OCI-LY3 (cell line): ENCODE measurements around the gene EFNB3.

Source experiments
- H2AFZ ChIP-seq: fragments of 200-600, 300-600 bp; shearing (Covaris generic); 2 replicates; pipeline ENCODE4 v1.6.0; 2014; ENCODE audit warnings: antibody characterized with exemption, low read depth, low read length
- H3K27ac ChIP-seq: fragments of 200-600, 300-600 bp; sonication (generic); 2 replicates; pipeline ENCODE4 v1.5.1; 2014; ENCODE audit warnings: mild to moderate bottlenecking, low read length, moderate library complexity, mixed read lengths
- H3K27me3 ChIP-seq: fragments of 200-600, 300-600 bp; sonication (generic); 2 replicates; pipeline ENCODE4 v1.6.1; 2014; ENCODE audit warnings: low read depth, low read length, mixed read lengths
- H3K36me3 ChIP-seq: fragments of 200-600, 300-600 bp; sonication (generic); replicated peaks from 2 replicates; pipeline ENCODE3; 2014; ENCODE audit warnings: low read depth, low read length, mixed read lengths
- H3K4me1 ChIP-seq: fragments of 300-600, 200-600 bp; sonication (generic); 2 replicates; pipeline ENCODE4 v1.6.1; 2014; ENCODE audit warnings: low read length, mixed read lengths
- H3K4me2 ChIP-seq: fragments of 200-600, 300-600 bp; sonication (generic); 2 replicates; pipeline ENCODE4 v1.6.1; 2014; ENCODE audit warnings: low read length, mixed read lengths
- H3K4me3 ChIP-seq: fragments of 300-600, 200-600 bp; sonication (generic); 2 replicates; pipeline ENCODE4 v1.5.1; 2014; ENCODE audit warnings: antibody characterized with exemption, mild to moderate bottlenecking, low read length, moderate library complexity
- H3K79me2 ChIP-seq: fragments of 300-600, 200-600 bp; shearing (Covaris generic); 2 replicates; pipeline ENCODE4 v1.6.1; 2014; ENCODE audit warnings: mild to moderate bottlenecking, low read length, mixed read lengths
- H3K9ac ChIP-seq: fragments of 300-600, 200-600 bp; shearing (Covaris generic); 2 replicates; pipeline ENCODE4 v1.6.0; 2014; ENCODE audit warnings: mild to moderate bottlenecking, low read length, moderate library complexity
- H3K9me3 ChIP-seq: fragments of 200-600, 300-600 bp; shearing (Covaris generic); 2 replicates; pipeline ENCODE4 v1.6.1; 2014; ENCODE audit warnings: low read length, mixed read lengths; ENCODE audit not compliant: insufficient read depth
- H4K20me1 ChIP-seq: fragments of 200-600, 300-600 bp; sonication (generic); 2 replicates; pipeline ENCODE4 v1.6.1; 2016; ENCODE audit warnings: low read length, mixed read lengths; ENCODE audit not compliant: insufficient read depth
- EZH2phosphoT487 ChIP-seq: fragments of 200-600 bp; shearing (Covaris generic); IDR thresholded peaks from 2 replicates; pipeline ENCODE4 v1.6.1; 2018; ENCODE audit warnings: antibody characterized with exemption, mixed run types, low read depth
- TF ChIP-seq, protein P1 (sequence below): fragments of 200-600, 300-600 bp; sonication (generic); IDR thresholded peaks from 2 replicates; pipeline ENCODE4 v1.5.1; 2014; ENCODE audit warnings: antibody characterized with exemption, low read length, low read depth

EFNB3 gene

GRCh38 chr17:7668482-7668881, 36.5 kb upstream of the EFNB3 start:
- TF ChIP-seq, protein P1, sequence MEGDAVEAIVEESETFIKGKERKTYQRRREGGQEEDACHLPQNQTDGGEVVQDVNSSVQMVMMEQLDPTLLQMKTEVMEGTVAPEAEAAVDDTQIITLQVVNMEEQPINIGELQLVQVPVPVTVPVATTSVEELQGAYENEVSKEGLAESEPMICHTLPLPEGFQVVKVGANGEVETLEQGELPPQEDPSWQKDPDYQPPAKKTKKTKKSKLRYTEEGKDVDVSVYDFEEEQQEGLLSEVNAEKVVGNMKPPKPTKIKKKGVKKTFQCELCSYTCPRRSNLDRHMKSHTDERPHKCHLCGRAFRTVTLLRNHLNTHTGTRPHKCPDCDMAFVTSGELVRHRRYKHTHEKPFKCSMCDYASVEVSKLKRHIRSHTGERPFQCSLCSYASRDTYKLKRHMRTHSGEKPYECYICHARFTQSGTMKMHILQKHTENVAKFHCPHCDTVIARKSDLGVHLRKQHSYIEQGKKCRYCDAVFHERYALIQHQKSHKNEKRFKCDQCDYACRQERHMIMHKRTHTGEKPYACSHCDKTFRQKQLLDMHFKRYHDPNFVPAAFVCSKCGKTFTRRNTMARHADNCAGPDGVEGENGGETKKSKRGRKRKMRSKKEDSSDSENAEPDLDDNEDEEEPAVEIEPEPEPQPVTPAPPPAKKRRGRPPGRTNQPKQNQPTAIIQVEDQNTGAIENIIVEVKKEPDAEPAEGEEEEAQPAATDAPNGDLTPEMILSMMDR: no peak
- no peak for TF ChIP-seq EZH2phosphoT487
- no peak overlapping the region for H2AFZ ChIP-seq
- no peak overlapping the region for H3K4me2 ChIP-seq
- no peak overlapping the region for H3K4me3 ChIP-seq
- no peaks in the 10 kb centered on the region for H3K79me2 ChIP-seq
- no peaks in the 10 kb centered on the region for H3K4me1 ChIP-seq
- no peaks in the 10 kb centered on the region for H4K20me1 ChIP-seq
- no peak overlapping the region for H3K9ac ChIP-seq
- H3K27me3 ChIP-seq: no peaks in the 10 kb centered on the region
- no peaks in the 10 kb centered on the region for H3K9me3 ChIP-seq
- no peak overlapping the region for H3K27ac ChIP-seq
- peaks cover 18% of the 10 kb centered on the region for H3K36me3 ChIP-seq

DNA sequence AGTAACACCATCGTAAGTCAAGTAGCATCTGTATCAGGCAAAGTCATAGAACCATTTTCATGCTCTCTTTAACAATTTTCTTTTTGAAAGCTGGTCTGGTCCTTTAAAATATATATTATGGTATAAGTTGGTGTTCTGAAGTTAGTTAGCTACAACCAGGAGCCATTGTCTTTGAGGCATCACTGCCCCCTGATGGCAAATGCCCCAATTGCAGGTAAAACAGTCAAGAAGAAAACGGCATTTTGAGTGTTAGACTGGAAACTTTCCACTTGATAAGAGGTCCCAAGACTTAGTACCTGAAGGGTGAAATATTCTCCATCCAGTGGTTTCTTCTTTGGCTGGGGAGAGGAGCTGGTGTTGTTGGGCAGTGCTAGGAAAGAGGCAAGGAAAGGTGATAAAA, 31.8 kb upstream of the EFNB3 start:
- no peak overlapping the region for H3K27ac ChIP-seq

DNA sequence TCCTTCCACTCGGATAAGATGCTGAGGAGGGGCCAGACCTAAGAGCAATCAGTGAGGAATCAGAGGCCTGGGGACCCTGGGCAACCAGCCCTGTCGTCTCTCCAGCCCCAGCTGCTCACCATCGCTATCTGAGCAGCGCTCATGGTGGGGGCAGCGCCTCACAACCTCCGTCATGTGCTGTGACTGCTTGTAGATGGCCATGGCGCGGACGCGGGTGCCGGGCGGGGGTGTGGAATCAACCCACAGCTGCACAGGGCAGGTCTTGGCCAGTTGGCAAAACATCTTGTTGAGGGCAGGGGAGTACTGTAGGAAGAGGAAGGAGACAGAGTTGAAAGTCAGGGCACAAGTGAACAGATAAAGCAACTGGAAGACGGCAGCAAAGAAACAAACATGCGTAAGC, 30.1 kb upstream of the EFNB3 start:
- H3K36me3 ChIP-seq: peaks cover 31% of the 10 kb centered on the region
- no peak overlapping the region for H2AFZ ChIP-seq

More for the DNA sequence above, 31.8 kb upstream of the EFNB3 start:
- no peaks in the 10 kb centered on the region for H4K20me1 ChIP-seq
- H3K27me3 ChIP-seq: no peaks in the 10 kb centered on the region
- H3K4me2 ChIP-seq: no peak overlapping the region
- no peaks in the 10 kb centered on the region; the same call in 1 of the 2 replicates for H3K79me2 ChIP-seq
- no peaks in the 10 kb centered on the region for H3K9me3 ChIP-seq
- H3K9ac ChIP-seq: no peak overlapping the region
- TF ChIP-seq EZH2phosphoT487: no peak
- TF ChIP-seq, protein P1: peak; percentile 40
- H3K4me3 ChIP-seq: no peak overlapping the region
- H2AFZ ChIP-seq: no peak overlapping the region
- H3K4me1 ChIP-seq: no peaks in the 10 kb centered on the region
- H3K36me3 ChIP-seq: peaks cover 31% of the 10 kb centered on the region

DNA sequence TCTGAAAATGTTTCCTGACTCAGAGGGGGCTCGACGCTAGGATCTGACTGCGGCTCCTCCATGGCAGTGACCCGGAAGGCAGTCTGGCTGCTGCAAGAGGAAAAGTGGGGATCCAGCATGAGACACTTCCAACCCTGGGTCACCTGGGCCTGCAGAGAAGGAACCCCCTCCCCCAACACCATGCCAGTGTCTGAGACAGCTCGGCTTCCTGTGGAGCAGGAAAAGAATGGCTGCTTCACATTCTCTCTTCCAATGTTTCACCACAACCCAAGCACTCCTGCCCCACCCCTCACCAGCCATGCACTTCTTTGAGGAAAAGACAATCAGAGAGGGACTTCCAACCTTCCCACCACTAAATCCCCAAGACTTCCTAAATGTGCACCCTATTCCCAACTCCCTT, 28.5 kb upstream of the EFNB3 start:
- H3K9me3 ChIP-seq: no peaks in the 10 kb centered on the region
- H3K4me1 ChIP-seq: no peaks in the 10 kb centered on the region
- H3K4me2 ChIP-seq: no peak overlapping the region
- H3K27ac ChIP-seq: no peak overlapping the region
- no peaks in the 10 kb centered on the region for H3K27me3 ChIP-seq
- 0 out of 2 replicates have a peak, but pooled peaks cover 7% of the 10 kb centered on the region for H4K20me1 ChIP-seq
- peaks cover 26% of the 10 kb centered on the region for H3K36me3 ChIP-seq
- TF ChIP-seq EZH2phosphoT487: no peak
- TF ChIP-seq, protein P1: no peak
- no peak overlapping the region for H2AFZ ChIP-seq
- no peak overlapping the region for H3K4me3 ChIP-seq
- H3K9ac ChIP-seq: no peak overlapping the region
- peaks cover 20% of the 10 kb centered on the region for H3K79me2 ChIP-seq

More for the DNA sequence above, 30.1 kb upstream of the EFNB3 start:
- H3K4me2 ChIP-seq: no peak overlapping the region
- H3K27me3 ChIP-seq: no peaks in the 10 kb centered on the region
- H4K20me1 ChIP-seq: 0 out of 2 replicates have a peak, but pooled peaks cover 4% of the 10 kb centered on the region
- H3K79me2 ChIP-seq: peaks cover 7% of the 10 kb centered on the region
- TF ChIP-seq, protein P1: no peak
- TF ChIP-seq EZH2phosphoT487: no peak
- H3K9ac ChIP-seq: no peak overlapping the region
- no peak overlapping the region for H3K4me3 ChIP-seq
- no peaks in the 10 kb centered on the region for H3K4me1 ChIP-seq
- no peaks in the 10 kb centered on the region for H3K9me3 ChIP-seq
- H3K27ac ChIP-seq: no peak overlapping the region
